Suppressor macrophage treated with lipopolysaccharide for 4 hours (primary cell): ENCODE measurements around the gene ARL10.
A peak's percentile ranks its signal among the peaks of the same experiment; 100 is the strongest.

Source experiments
- DNase-seq: peaks from one replicate; pipeline ENCODE4 v3.0.0-alpha.2; 2020

Gene ARL10

GRCh38 chr5:176362233-176362490 lies 3.1 kb upstream of the ARL10 start:
- DNase-seq, result no peak

- DNase-seq, result no peak
Observed at GRCh38 chr5:176364765-176365350, 429 bp upstream of the ARL10 start.

GRCh38 chr5:176366232-176366894 lies 1.1 kb downstream of the ARL10 start:
- no peak for DNase-seq

- no peak for DNase-seq
Observed at GRCh38 chr5:176368726-176369125, 3.4 kb downstream of the ARL10 start.

- DNase-seq, result no peak
Observed at GRCh38 chr5:176369934-176370711, 4.8 kb downstream of the ARL10 start.

GRCh38 chr5:176371621-176372539 lies 6.6 kb downstream of the ARL10 start:
- DNase-seq, result peak; percentile 38

GRCh38 chr5:176373100-176373818 lies 8.0 kb downstream of the ARL10 start:
- DNase-seq, result no peak

GRCh38 chr5:176379881-176380280 lies 14.6 kb downstream of the ARL10 start:
- no peak for DNase-seq

GRCh38 chr5:176381423-176381822 lies 16.1 kb downstream of the ARL10 start:
- no peak for DNase-seq

GRCh38 chr5:176381979-176382378 lies 16.7 kb downstream of the ARL10 start:
- no peak for DNase-seq

- no peak for DNase-seq
Observed at GRCh38 chr5:176382721-176383120, 17.4 kb downstream of the ARL10 start.

- DNase-seq, result no peak
Observed at GRCh38 chr5:176383248-176383905, 18.1 kb downstream of the ARL10 start.

- no peak for DNase-seq
Observed at GRCh38 chr5:176383961-176384360, 18.7 kb downstream of the ARL10 start.

- no peak for DNase-seq
Observed at GRCh38 chr5:176384366-176384930, 19.2 kb downstream of the ARL10 start.

GRCh38 chr5:176384991-176385390 lies 19.7 kb downstream of the ARL10 start:
- no peak for DNase-seq

GRCh38 chr5:176386491-176386890 lies 21.2 kb downstream of the ARL10 start:
- no peak for DNase-seq

- DNase-seq, result no peak
Observed at GRCh38 chr5:176387384-176387925, 22.2 kb downstream of the ARL10 start.

- peak; percentile 9 for DNase-seq
Observed at GRCh38 chr5:176388003-176388443, 22.7 kb downstream of the ARL10 start.

- peak; percentile 99 for DNase-seq
Observed at GRCh38 chr5:176388444-176389134, 23.3 kb downstream of the ARL10 start, which contains the start of the genes HIGD2A and NOP16. TSS of gene HIGD2A (plus strand) at chr5:176388751. CDS start at chr5:176388820, 69 bp downstream. TSS of gene NOP16 (minus strand) at chr5:176388598. CDS start at chr5:176388539, 59 bp downstream.
